Measurements from ENCODE around the gene PPP1R10. TPM values are rescaled to one million over a fixed set of nuclear protein-coding genes. Genes with fewer than 3 reads are reported as not detected.

PPP1R10 gene
- total and polyA plus RNA-seq, 3 experiments from 2014 or later: 27.3 to 117 (median 115) TPM

GRCh38 chr6:30643656-30644055 lies 26.6 kb upstream of the PPP1R10 start:
- ChIA-PET POLR2A (no interaction called here), CTCF (interaction anchor here (1.4 to 1.6 kb wide), 2 partner anchors 18 to 87 kb away, joined by 4 to 6 read pairs; no protein-coding TSS in a partner anchor)
- Histone ChIP-seq H3K27me3 (ENCODE audit: insufficient read depth, low read length, poor library complexity, severe bottlenecking) (no peaks in the 10 kb centered on the region), H3K9me3 (ENCODE audit: low read length) (no peaks in the 10 kb centered on the region), H3K4me1 (ENCODE audit: insufficient read depth, low read length) (peaks cover 33% of the 10 kb centered on the region), H3K36me3 (ENCODE audit: insufficient read depth, low read length) (no peaks in the 10 kb centered on the region), H3K27ac (ENCODE audit: low read depth, low read length) (no peak overlapping the region), H3K4me3 (ENCODE audit: low read length) (no peak overlapping the region)
- Mint-ChIP-seq H3K27me3 (no peaks in the 10 kb centered on the region), H3K27ac (peak overlapping the region in 4 of 8 donors; percentile 22 to 84 (median 42)), H3K4me1 (peaks cover 28 to 35% (median 35%) of the 10 kb centered on the region in 3 donors), H3K4me3 (no peak overlapping the region), H3K36me3 (peaks cover 0 to 46% (median 11%) of the 10 kb centered on the region in 3 donors), H3K9me3 (no peaks in the 10 kb centered on the region)
- DNase-seq: no peak

- H3K4me3 Mint-ChIP-seq: peak overlapping the region in 1 of 7 donors; percentile 16
- Histone ChIP-seq H3K9me3 (ENCODE audit: low read length) (no peaks in the 10 kb centered on the region), H3K4me3 (ENCODE audit: low read length) (no peak overlapping the region), H3K4me1 (ENCODE audit: insufficient read depth, low read length) (peaks cover 19% of the 10 kb centered on the region), H3K36me3 (ENCODE audit: insufficient read depth, low read length) (no peaks in the 10 kb centered on the region), H3K27ac (ENCODE audit: low read depth, low read length) (no peak overlapping the region), H3K27me3 (ENCODE audit: insufficient read depth, low read length, poor library complexity, severe bottlenecking) (no peaks in the 10 kb centered on the region)
- ChIA-PET POLR2A (interaction anchor here (0.5 to 1.1 kb wide), 2 partner anchors 26 to 149 kb away, joined by 3 to 11 read pairs; no protein-coding TSS in a partner anchor), CTCF (interaction anchor here (1.2 to 1.6 kb wide), 4 partner anchors 15 to 187 kb away, joined by 3 to 6 read pairs (median 3); no protein-coding TSS in a partner anchor)
- H3K27me3 Mint-ChIP-seq: no peaks in the 10 kb centered on the region
- H3K9me3 Mint-ChIP-seq: no peaks in the 10 kb centered on the region
- peaks cover 14 to 19% (median 18%) of the 10 kb centered on the region in 3 donors for H3K4me1 Mint-ChIP-seq
- DNase-seq: peak in 1 of 5 donors; percentile 33
- peaks cover 0 to 43% (median 11%) of the 10 kb centered on the region in 3 donors for H3K36me3 Mint-ChIP-seq
- H3K27ac Mint-ChIP-seq: peak overlapping the region in 4 of 8 donors; percentile 13 to 61 (median 19)
Measured at GRCh38 chr6:30641048-30641447, 24.0 kb upstream of the PPP1R10 start.

- Mint-ChIP-seq H3K36me3 (peaks cover 0 to 46% (median 16%) of the 10 kb centered on the region in 3 donors), H3K4me3 (no peak overlapping the region), H3K9me3 (no peaks in the 10 kb centered on the region), H3K27me3 (no peaks in the 10 kb centered on the region), H3K27ac (peak overlapping the region in 1 of 8 donors; percentile 69), H3K4me1 (peaks cover 9 to 17% (median 12%) of the 10 kb centered on the region in 3 donors)
- H3K36me3 ChIP-seq (ENCODE audit: insufficient read depth, low read length): no peaks in the 10 kb centered on the region
- ChIA-PET POLR2A (no interaction called here), CTCF (interaction anchor here (1.4 to 1.6 kb wide), 3 partner anchors 15 to 187 kb away, joined by 3 read pairs; no protein-coding TSS in a partner anchor)
- H3K4me1 ChIP-seq (ENCODE audit: insufficient read depth, low read length): peaks cover 16% of the 10 kb centered on the region
- no peak overlapping the region for H3K27ac ChIP-seq (ENCODE audit: low read depth, low read length)
- no peak overlapping the region for H3K4me3 ChIP-seq (ENCODE audit: low read length)
- no peak for DNase-seq
- H3K27me3 ChIP-seq (ENCODE audit: insufficient read depth, low read length, poor library complexity, severe bottlenecking): no peaks in the 10 kb centered on the region
- H3K9me3 ChIP-seq (ENCODE audit: low read length): no peaks in the 10 kb centered on the region
Measured at GRCh38 chr6:30640481-30640880, 23.4 kb upstream of the PPP1R10 start.

GRCh38 chr6:30635834-30636233 lies 18.8 kb upstream of the PPP1R10 start:
- Histone ChIP-seq H3K27ac (ENCODE audit: low read depth, low read length) (no peak overlapping the region), H3K9me3 (ENCODE audit: low read length) (no peaks in the 10 kb centered on the region), H3K4me3 (ENCODE audit: low read length) (no peak overlapping the region), H3K4me1 (ENCODE audit: insufficient read depth, low read length) (peaks cover 10% of the 10 kb centered on the region), H3K36me3 (ENCODE audit: insufficient read depth, low read length) (no peaks in the 10 kb centered on the region), H3K27me3 (ENCODE audit: insufficient read depth, low read length, poor library complexity, severe bottlenecking) (no peaks in the 10 kb centered on the region)
- ChIA-PET POLR2A (no interaction called here), CTCF (interaction anchor here (0.5 to 1.4 kb wide), 4 partner anchors 38 to 103 kb away, joined by 3 read pairs; no protein-coding TSS in a partner anchor)
- Mint-ChIP-seq H3K27me3 (no peaks in the 10 kb centered on the region), H3K27ac (no peak overlapping the region), H3K4me3 (no peak overlapping the region), H3K9me3 (no peaks in the 10 kb centered on the region), H3K4me1 (peaks cover 0 to 5% (median 2%) of the 10 kb centered on the region in 3 donors), H3K36me3 (peaks cover 4 to 34% (median 15%) of the 10 kb centered on the region in 3 donors)
- DNase-seq: no peak

- no peaks in the 10 kb centered on the region for H3K27me3 Mint-ChIP-seq
- H3K9me3 Mint-ChIP-seq: no peaks in the 10 kb centered on the region
- POLR2A ChIA-PET: interaction anchor here (0.7 to 1.9 kb wide), 4 partner anchors 9 to 71 kb away, joined by 3 to 7 read pairs (median 5); partner anchors contain the start of genes DHX16, MRPS18B and PPP1R10
- peak within 1 kb of the TSS; percentile 89 for H3K27ac ChIP-seq (ENCODE audit: low read depth, low read length)
- peak within 1 kb of the TSS; percentile 86 to 95 (median 93) for H3K4me3 Mint-ChIP-seq
- no peaks in the 10 kb centered on the region for H3K9me3 ChIP-seq (ENCODE audit: low read length)
- DNase-seq: peak; percentile 86 to 93 (median 88)
- CTCF ChIA-PET: interaction anchor here (0.6 to 3.1 kb wide), 13 partner anchors 8 to 145 kb away, joined by 3 to 14 read pairs (median 3); no protein-coding TSS in a partner anchor
- H3K27ac Mint-ChIP-seq: peak within 1 kb of the TSS; percentile 82 to 99 (median 98)
- H3K4me1 Mint-ChIP-seq: peaks cover 19 to 25% (median 19%) of the 10 kb centered on the region in 3 donors
- H3K27me3 ChIP-seq (ENCODE audit: insufficient read depth, low read length, poor library complexity, severe bottlenecking): no peaks in the 10 kb centered on the region
- peaks cover 0 to 67% (median 11%) of the 10 kb centered on the region in 3 donors for H3K36me3 Mint-ChIP-seq
- H3K36me3 ChIP-seq (ENCODE audit: insufficient read depth, low read length): peaks cover 31% of the 10 kb centered on the region
- H3K4me1 ChIP-seq (ENCODE audit: insufficient read depth, low read length): peaks cover 16% of the 10 kb centered on the region
- peak within 1 kb of the TSS; percentile 76 for H3K4me3 ChIP-seq (ENCODE audit: low read length)
Measured at GRCh38 chr6:30626484-30627366, 9.7 kb upstream of the PPP1R10 start, which contains the start of gene ATAT1. Gene ATAT1 (plus strand): TSS chr6:30626874.

GRCh38 chr6:30625511-30625910 lies 8.5 kb upstream of the PPP1R10 start:
- Mint-ChIP-seq H3K36me3 (peaks cover 0 to 69% (median 11%) of the 10 kb centered on the region in 3 donors), H3K9me3 (no peaks in the 10 kb centered on the region), H3K4me3 (peak overlapping the region in 1 of 7 donors; percentile 86), H3K4me1 (peaks cover 19 to 25% (median 19%) of the 10 kb centered on the region in 3 donors), H3K27me3 (no peaks in the 10 kb centered on the region), H3K27ac (peak overlapping the region in 6 of 8 donors; percentile 51 to 98 (median 95))
- H3K9me3 ChIP-seq (ENCODE audit: low read length): no peaks in the 10 kb centered on the region
- no peaks in the 10 kb centered on the region for H3K27me3 ChIP-seq (ENCODE audit: insufficient read depth, low read length, poor library complexity, severe bottlenecking)
- peaks cover 41% of the 10 kb centered on the region for H3K36me3 ChIP-seq (ENCODE audit: insufficient read depth, low read length)
- peaks cover 16% of the 10 kb centered on the region for H3K4me1 ChIP-seq (ENCODE audit: insufficient read depth, low read length)
- no peak overlapping the region for H3K4me3 ChIP-seq (ENCODE audit: low read length)
- H3K27ac ChIP-seq (ENCODE audit: low read depth, low read length): peak overlapping the region; percentile 29
- ChIA-PET POLR2A (interaction anchor here (1.9 kb wide), 1 partner anchor 10 kb away, joined by 7 read pairs; no protein-coding TSS in a partner anchor), CTCF (interaction anchor here (0.7 to 3.1 kb wide), 11 partner anchors 9 to 143 kb away, joined by 3 to 14 read pairs (median 4); no protein-coding TSS in a partner anchor)
- DNase-seq: no peak

GRCh38 chr6:30619561-30619960 lies 2.5 kb upstream of the PPP1R10 start:
- H3K4me1 ChIP-seq (ENCODE audit: insufficient read depth, low read length): peaks cover 18% of the 10 kb centered on the region
- peaks cover 19 to 75% (median 24%) of the 10 kb centered on the region in 3 donors for H3K36me3 Mint-ChIP-seq
- peaks cover 15 to 22% (median 20%) of the 10 kb centered on the region in 3 donors for H3K4me1 Mint-ChIP-seq
- ChIA-PET CTCF (interaction anchor here (2.2 kb wide), 1 partner anchor 53 kb away, joined by 7 read pairs; the partner anchor contains the start of gene DHX16), POLR2A (no interaction called here)
- H3K9me3 Mint-ChIP-seq: peaks cover 0 to 4% (median 2%) of the 10 kb centered on the region in 5 donors
- peaks cover 48% of the 10 kb centered on the region for H3K36me3 ChIP-seq (ENCODE audit: insufficient read depth, low read length)
- no peaks in the 10 kb centered on the region for H3K9me3 ChIP-seq (ENCODE audit: low read length)
- no peak for DNase-seq
- H3K27me3 ChIP-seq (ENCODE audit: insufficient read depth, low read length, poor library complexity, severe bottlenecking): no peaks in the 10 kb centered on the region
- H3K4me3 Mint-ChIP-seq: peak overlapping the region in 5 of 7 donors; percentile 20 to 99 (median 54)
- no peak overlapping the region for H3K27ac ChIP-seq (ENCODE audit: low read depth, low read length)
- peaks cover 0 to 20% of the 10 kb centered on the region in 2 donors for H3K27me3 Mint-ChIP-seq
- H3K27ac Mint-ChIP-seq: peak overlapping the region in 3 of 8 donors; percentile 29 to 100 (median 55)
- no peak overlapping the region for H3K4me3 ChIP-seq (ENCODE audit: low read length)

Measured in CD8-positive, alpha-beta memory T cell (primary cell).